SK-N-SH (cell line): ENCODE results near the gene NUP133. TPM values are rescaled to one million over a fixed set of nuclear protein-coding genes. Genes with fewer than 3 reads are reported as not detected.

Experiments
- CTCF ChIA-PET: fragments of 300-600, 350-600 bp; formaldehyde crosslinking; extraction: SDS; loops from one replicate; lab custom pipeline; 2021; lab: Yijun Ruan, JAX
- POLR2A ChIA-PET: fragments of 350-600 bp; sonication (Branson Sonifier 250); formaldehyde crosslinking; extraction: SDS; loops from one replicate; lab custom pipeline; 2020; ENCODE audit warnings: antibody characterized with exemption, inconsistent platforms; lab: Yijun Ruan, JAX
- DNase-seq: peaks from one replicate; pipeline ENCODE4 v3.0.0; 2012
- H2AFZ ChIP-seq: fragments of 200-600 bp; sonication (generic); 2 replicates; pipeline ENCODE4 v1.8.1; 2016; ENCODE audit warnings: antibody characterized with exemption, mild to moderate bottlenecking, low read depth
- H3F3A ChIP-seq: fragments of 200-600 bp; sonication (generic); replicated peaks from 2 replicates; pipeline ENCODE3; 2016; ENCODE audit warnings: antibody characterized with exemption, mild to moderate bottlenecking; ENCODE audit not compliant: insufficient read depth
- H3K27ac ChIP-seq, 2 experiments: fragments of 200-500 bp in 1 of 2; fragments of 200-600 bp in 1 of 2; sonication (Bioruptor generic) in 1 of 2; sonication (generic), shearing (Covaris generic) in 1 of 2; 2 replicates each; pipeline versions ENCODE4 v1.5.1 to v1.6.1; 2014 to 2016; ENCODE audit warnings: low read depth in 2 of 2, inconsistent platforms in 1 of 2, low read length in 1 of 2, mild to moderate bottlenecking in 1 of 2, mixed read lengths in 1 of 2
- H3K27me3 ChIP-seq: fragments of 200-600 bp; sonication (generic), shearing (Covaris generic); 2 replicates; pipeline ENCODE4 v1.6.1; 2016; ENCODE audit warnings: mixed run types; ENCODE audit not compliant: insufficient read depth
- H3K36me3 ChIP-seq, 2 experiments: fragments of 200-500 bp in 1 of 2; fragments of 200-600 bp in 1 of 2; sonication (Bioruptor generic) in 1 of 2; sonication (generic) in 1 of 2; replicated peaks in 1 of 2; 2 replicates each; pipeline versions ENCODE3 to v1.5.1; 2014 to 2016; ENCODE audit warnings: low read length in 1 of 2, mild to moderate bottlenecking in 1 of 2; ENCODE audit not compliant: insufficient read depth in 2 of 2, control insufficient read depth in 1 of 2
- H3K4me1 ChIP-seq, 2 experiments: fragments of 200-500 bp in 1 of 2; fragments of 200-600 bp in 1 of 2; sonication (Bioruptor generic) in 1 of 2; sonication (generic), shearing (Covaris generic) in 1 of 2; 2 replicates each; pipeline versions ENCODE4 v1.5.1 to v1.6.1; 2014 to 2016; ENCODE audit warnings: low read depth in 1 of 2, low read length in 1 of 2, mixed run types in 1 of 2; ENCODE audit not compliant: insufficient read depth in 2 of 2, control insufficient read depth in 1 of 2
- H3K4me2 ChIP-seq: fragments of 200-600 bp; sonication (generic), shearing (Covaris generic); 2 replicates; pipeline ENCODE4 v1.6.1; 2017; ENCODE audit warnings: mixed run types
- H3K4me3 ChIP-seq, 2 experiments: fragments of 200-500 bp in 1 of 2; fragments of 200-600 bp in 1 of 2; sonication (Bioruptor generic) in 1 of 2; sonication (generic), shearing (Covaris generic) in 1 of 2; 2 replicates each; pipeline versions ENCODE4 v1.5.1 to v1.8.1; 2014 to 2016; ENCODE audit warnings: low read depth in 2 of 2, inconsistent platforms in 1 of 2, low read length in 1 of 2, mild to moderate bottlenecking in 1 of 2, mixed read lengths in 1 of 2, moderate library complexity in 1 of 2
- H3K79me2 ChIP-seq: fragments of 200-600 bp; sonication (generic); 2 replicates; pipeline ENCODE4 v1.8.1; 2017; ENCODE audit warnings: mild to moderate bottlenecking; ENCODE audit not compliant: insufficient read depth
- H3K9ac ChIP-seq: fragments of 200-600 bp; sonication (generic); 2 replicates; pipeline ENCODE4 v1.6.1; 2017; ENCODE audit warnings: mixed run types
- H3K9me2 ChIP-seq: fragments of 200-600 bp; sonication (generic); 2 replicates; pipeline ENCODE4 v1.6.1; 2017; ENCODE audit warnings: mixed run types
- H3K9me3 ChIP-seq: fragments of 200-600 bp; sonication (generic); 2 replicates; pipeline ENCODE4 v1.6.1; 2017; ENCODE audit warnings: mixed run types, mild to moderate bottlenecking, moderate library complexity
- H4K20me1 ChIP-seq: fragments of 200-600 bp; sonication (generic); 2 replicates; pipeline ENCODE4 v1.6.1; 2017; ENCODE audit warnings: mild to moderate bottlenecking, mixed run types; ENCODE audit not compliant: insufficient read depth
- CHD2 ChIP-seq: fragments of 150-350 bp; IDR thresholded peaks from 2 replicates; pipeline ENCODE4 v1.6.1; 2018; ENCODE audit warnings: low read length; ENCODE audit not compliant: partially characterized antibody
- EP300 ChIP-seq, 2 experiments: IDR thresholded peaks; 2 replicates each; pipeline versions ENCODE4 v1.4.0 to v1.6.1; 2012; ENCODE audit warnings: borderline replicate concordance in 1 of 2, low read depth in 1 of 2, low read length in 1 of 2
- FOSL2 ChIP-seq: IDR thresholded peaks from 2 replicates; pipeline ENCODE4 v1.4.0; 2012; ENCODE audit warnings: low read depth, mild to moderate bottlenecking, moderate library complexity, borderline replicate concordance
- FOXJ3 ChIP-seq: sonication (generic); formaldehyde crosslinking; IDR thresholded peaks from 2 replicates; pipeline ENCODE4 v1.5.1; 2020; ENCODE audit warnings: mild to moderate bottlenecking, missing genetic modification reagents
- GATA2 ChIP-seq: sonication (generic); formaldehyde crosslinking; IDR thresholded peaks from 2 replicates; pipeline ENCODE4 v1.5.0; 2020; ENCODE audit warnings: mild to moderate bottlenecking, missing genetic modification reagents
- JUND ChIP-seq: IDR thresholded peaks from 2 replicates; pipeline ENCODE4 v1.4.0; 2012
- MEF2A ChIP-seq: IDR thresholded peaks from 2 replicates; pipeline ENCODE4 v1.4.0; 2012; ENCODE audit warnings: low read depth, borderline replicate concordance
- NFIC ChIP-seq: IDR thresholded peaks from 2 replicates; pipeline ENCODE4 v1.4.0; 2012; ENCODE audit warnings: borderline replicate concordance
- RCOR1 ChIP-seq: fragments of 150-350 bp; IDR thresholded peaks from 2 replicates; pipeline ENCODE4 v1.6.1; 2017; ENCODE audit warnings: antibody characterized with exemption, low read length
- REST ChIP-seq: IDR thresholded peaks from 2 replicates; pipeline ENCODE4 v1.6.1; 2012; ENCODE audit warnings: mild to moderate bottlenecking, low read depth, low read length, moderate library complexity
- RXRA ChIP-seq: IDR thresholded peaks from 2 replicates; pipeline ENCODE4 v1.4.0; 2012; ENCODE audit warnings: low read depth, mild to moderate bottlenecking, borderline replicate concordance
- SMC3 ChIP-seq: IDR thresholded peaks from 2 replicates; pipeline ENCODE4 v1.6.1; 2012; ENCODE audit warnings: low read depth, low read length, improper control_type of control experiment
- TAF1 ChIP-seq: IDR thresholded peaks from 2 replicates; pipeline ENCODE4 v1.6.1; 2012; ENCODE audit warnings: low read depth, mild to moderate bottlenecking, low read length, moderate library complexity, borderline replicate concordance
- TCF12 ChIP-seq: IDR thresholded peaks from 2 replicates; pipeline ENCODE4 v1.4.0; 2012
- YY1 ChIP-seq: IDR thresholded peaks from 2 replicates; pipeline ENCODE4 v1.4.0; 2012; ENCODE audit warnings: low read depth, mild to moderate bottlenecking
- WGBS: methylation state at CpG from one replicate; pipeline ENCODE4 v1.1.6; 2017; ENCODE audit warnings: low lambda C conversion rate; 5-methylcytosine and 5-hydroxymethylcytosine counted together
- polyA plus RNA-seq, 3 experiments: library from polyadenylated mRNA; depleted of rRNA; stranded (reverse); fragments of >200 nt; gene quantifications; 2 replicates each; pipeline ENCODE4 v1.2.3, GENCODE V29; 2012
- TF ChIP-seq, protein P1 (sequence below): IDR thresholded peaks from 2 replicates; pipeline ENCODE4 v1.4.0; 2012; ENCODE audit warnings: low read depth
- TF ChIP-seq, protein P2 (sequence below): fragments of 150-350 bp; IDR thresholded peaks from 2 replicates; pipeline ENCODE4 v1.6.1; 2017; ENCODE audit warnings: antibody characterized with exemption, low read length, low read depth, borderline replicate concordance

The NUP133 gene
- polyA plus RNA-seq, 1 of the 3 experiments (the other 2 are of a cell fraction): 10.9 TPM

DNA sequence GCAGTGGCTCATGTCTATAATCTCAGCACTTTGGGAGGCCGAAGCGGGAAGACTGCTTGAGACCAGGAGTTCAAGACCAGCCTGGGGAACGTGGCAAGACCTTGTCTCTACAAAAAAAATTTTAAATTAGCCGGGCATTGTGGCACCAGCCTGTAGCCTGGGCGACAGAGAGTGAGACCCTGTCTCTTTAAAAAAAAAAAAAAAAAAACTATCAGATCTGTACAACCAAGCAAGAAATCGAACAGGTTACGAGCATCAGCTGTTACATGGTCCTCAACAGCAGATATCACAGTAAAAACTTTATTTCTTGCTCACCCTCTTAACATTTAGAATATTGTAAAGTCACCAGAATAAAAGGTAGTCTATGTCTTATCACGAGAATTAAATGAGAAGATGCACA is 1.5 kb downstream of the NUP133 start:
- TF ChIP-seq RXRA (no peak), CHD2 (no peak), GATA2 (CRISPR knock-in tag) (no peak), TAF1 (no peak), FOSL2 (no peak), JUND (no peak), FOXJ3 (CRISPR knock-in tag) (no peak), YY1 (no peak), SMC3 (no peak), TCF12 (no peak), RCOR1 (no peak), EP300 (IDR thresholded peaks at IDR 0.05; ENCODE audit: borderline replicate concordance in 1 of 2, low read depth in 1 of 2, low read length in 1 of 2) (no peak), REST (no peak), NFIC (no peak), MEF2A (no peak)
- TF ChIP-seq, protein P1, sequence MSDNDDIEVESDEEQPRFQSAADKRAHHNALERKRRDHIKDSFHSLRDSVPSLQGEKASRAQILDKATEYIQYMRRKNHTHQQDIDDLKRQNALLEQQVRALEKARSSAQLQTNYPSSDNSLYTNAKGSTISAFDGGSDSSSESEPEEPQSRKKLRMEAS: no peak
- TF ChIP-seq, protein P2, sequence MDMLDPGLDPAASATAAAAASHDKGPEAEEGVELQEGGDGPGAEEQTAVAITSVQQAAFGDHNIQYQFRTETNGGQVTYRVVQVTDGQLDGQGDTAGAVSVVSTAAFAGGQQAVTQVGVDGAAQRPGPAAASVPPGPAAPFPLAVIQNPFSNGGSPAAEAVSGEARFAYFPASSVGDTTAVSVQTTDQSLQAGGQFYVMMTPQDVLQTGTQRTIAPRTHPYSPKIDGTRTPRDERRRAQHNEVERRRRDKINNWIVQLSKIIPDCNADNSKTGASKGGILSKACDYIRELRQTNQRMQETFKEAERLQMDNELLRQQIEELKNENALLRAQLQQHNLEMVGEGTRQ: no peak
- no peak overlapping the region for H3K27ac ChIP-seq
- H3K4me3 ChIP-seq: peak overlapping the region; percentile 80 to 94; a peak in 2 of 4 replicates
- H3K79me2 ChIP-seq: peaks cover 53% of the 10 kb centered on the region
- peaks cover 9 to 19% of the 10 kb centered on the region in 2 experiments; a peak in 3 of 4 replicates for H3K4me1 ChIP-seq
- H3K36me3 ChIP-seq: peaks cover 17 to 25% of the 10 kb centered on the region in 2 experiments
- ChIA-PET POLR2A (no interaction called here), CTCF (interaction anchor here (1.2 to 1.4 kb wide), 2 partner anchors 9 to 24 kb away, joined by 3 read pairs; no protein-coding TSS in a partner anchor)
- peak overlapping the region; percentile 68 for H3K4me2 ChIP-seq
- H4K20me1 ChIP-seq: no peaks in the 10 kb centered on the region
- H3F3A ChIP-seq: no peaks in the 10 kb centered on the region
- no peaks in the 10 kb centered on the region for H3K27me3 ChIP-seq
- 74% methylated on average over 8 of the region's 8 CpGs for WGBS
- no peaks in the 10 kb centered on the region for H3K9me3 ChIP-seq
- no peak overlapping the region for H2AFZ ChIP-seq
- no peaks in the 10 kb centered on the region for H3K9me2 ChIP-seq
- DNase-seq: no peak
- peak overlapping the region; percentile 95; the same call in 1 of the 2 replicates for H3K9ac ChIP-seq
